ENCODE results near the gene ST3GAL4. TPM values are rescaled to one million over a fixed set of nuclear protein-coding genes. Genes with fewer than 3 reads are reported as not detected.

The ST3GAL4 gene
- polyA plus RNA-seq, 1 donor = 20.4 TPM

- Histone ChIP-seq H3K27ac (ENCODE audit: low read length) (no peak overlapping the region), H3K36me3 (ENCODE audit: control insufficient read depth, insufficient read depth, low read length) (no peaks in the 10 kb centered on the region), H3K4me3 (ENCODE audit: low read length) (no peak overlapping the region), H3K27me3 (ENCODE audit: control insufficient read depth, insufficient read depth, low read length) (peaks cover 2% of the 10 kb centered on the region), H3K9me3 (ENCODE audit: control insufficient read depth, low read depth, low read length) (no peaks in the 10 kb centered on the region), H3K4me1 (ENCODE audit: control insufficient read depth, insufficient read depth, low read length) (no peaks in the 10 kb centered on the region)
- WGBS (ENCODE audit: insufficient coverage, low lambda C conversion rate) = no CpG with 5 or more reads among the region's 16 CpGs
- DNase-seq = no peak
Observed at GRCh38 chr11:126433989-126434949, 78.8 kb downstream of the ST3GAL4 start.

- no CpG with 5 or more reads among the region's 12 CpGs for WGBS (ENCODE audit: insufficient coverage, low lambda C conversion rate)
- no peaks in the 10 kb centered on the region for H3K36me3 ChIP-seq (ENCODE audit: control insufficient read depth, insufficient read depth, low read length)
- H3K27me3 ChIP-seq (ENCODE audit: control insufficient read depth, insufficient read depth, low read length) = peaks cover 6% of the 10 kb centered on the region
- no peak overlapping the region for H3K4me3 ChIP-seq (ENCODE audit: low read length)
- H3K27ac ChIP-seq (ENCODE audit: low read length) = no peak overlapping the region
- DNase-seq = no peak
- H3K4me1 ChIP-seq (ENCODE audit: control insufficient read depth, insufficient read depth, low read length) = no peaks in the 10 kb centered on the region
- H3K9me3 ChIP-seq (ENCODE audit: control insufficient read depth, low read depth, low read length) = no peaks in the 10 kb centered on the region
Observed at GRCh38 chr11:126434950-126435335, 79.5 kb downstream of the ST3GAL4 start.

GRCh38 chr11:126436209-126436755 lies 80.8 kb downstream of the ST3GAL4 start:
- Histone ChIP-seq H3K9me3 (ENCODE audit: control insufficient read depth, low read depth, low read length) (no peaks in the 10 kb centered on the region), H3K27ac (ENCODE audit: low read length) (no peak overlapping the region), H3K36me3 (ENCODE audit: control insufficient read depth, insufficient read depth, low read length) (no peaks in the 10 kb centered on the region), H3K27me3 (ENCODE audit: control insufficient read depth, insufficient read depth, low read length) (peaks cover 18% of the 10 kb centered on the region), H3K4me3 (ENCODE audit: low read length) (no peak overlapping the region), H3K4me1 (ENCODE audit: control insufficient read depth, insufficient read depth, low read length) (no peaks in the 10 kb centered on the region)
- no CpG with 5 or more reads among the region's 7 CpGs for WGBS (ENCODE audit: insufficient coverage, low lambda C conversion rate)
- DNase-seq = no peak

- Histone ChIP-seq H3K36me3 (ENCODE audit: control insufficient read depth, insufficient read depth, low read length) (no peaks in the 10 kb centered on the region), H3K4me1 (ENCODE audit: control insufficient read depth, insufficient read depth, low read length) (no peaks in the 10 kb centered on the region), H3K27me3 (ENCODE audit: control insufficient read depth, insufficient read depth, low read length) (peaks cover 30% of the 10 kb centered on the region), H3K9me3 (ENCODE audit: control insufficient read depth, low read depth, low read length) (no peaks in the 10 kb centered on the region), H3K4me3 (ENCODE audit: low read length) (no peak overlapping the region), H3K27ac (ENCODE audit: low read length) (no peak overlapping the region)
- WGBS (ENCODE audit: insufficient coverage, low lambda C conversion rate) = no CpG with 5 or more reads among the region's 5 CpGs
- no peak for DNase-seq
Observed at GRCh38 chr11:126437731-126438130, 82.2 kb downstream of the ST3GAL4 start.

GRCh38 chr11:126438272-126438671 lies 82.8 kb downstream of the ST3GAL4 start:
- Histone ChIP-seq H3K27ac (ENCODE audit: low read length) (no peak overlapping the region), H3K4me3 (ENCODE audit: low read length) (no peak overlapping the region), H3K27me3 (ENCODE audit: control insufficient read depth, insufficient read depth, low read length) (peaks cover 35% of the 10 kb centered on the region), H3K4me1 (ENCODE audit: control insufficient read depth, insufficient read depth, low read length) (no peaks in the 10 kb centered on the region), H3K9me3 (ENCODE audit: control insufficient read depth, low read depth, low read length) (no peaks in the 10 kb centered on the region), H3K36me3 (ENCODE audit: control insufficient read depth, insufficient read depth, low read length) (no peaks in the 10 kb centered on the region)
- no CpG with 5 or more reads among the region's 9 CpGs for WGBS (ENCODE audit: insufficient coverage, low lambda C conversion rate)
- DNase-seq = no peak

GRCh38 chr11:126438691-126439090 lies 83.2 kb downstream of the ST3GAL4 start:
- 100% methylated on average over 1 of the region's 5 CpGs for WGBS (ENCODE audit: insufficient coverage, low lambda C conversion rate)
- Histone ChIP-seq H3K36me3 (ENCODE audit: control insufficient read depth, insufficient read depth, low read length) (no peaks in the 10 kb centered on the region), H3K27me3 (ENCODE audit: control insufficient read depth, insufficient read depth, low read length) (peaks cover 40% of the 10 kb centered on the region), H3K27ac (ENCODE audit: low read length) (no peak overlapping the region), H3K9me3 (ENCODE audit: control insufficient read depth, low read depth, low read length) (no peaks in the 10 kb centered on the region), H3K4me3 (ENCODE audit: low read length) (no peak overlapping the region), H3K4me1 (ENCODE audit: control insufficient read depth, insufficient read depth, low read length) (no peaks in the 10 kb centered on the region)
- no peak for DNase-seq

- no peak for DNase-seq
- Histone ChIP-seq H3K27ac (ENCODE audit: low read length) (no peak overlapping the region), H3K27me3 (ENCODE audit: control insufficient read depth, insufficient read depth, low read length) (peaks cover 43% of the 10 kb centered on the region), H3K36me3 (ENCODE audit: control insufficient read depth, insufficient read depth, low read length) (no peaks in the 10 kb centered on the region), H3K9me3 (ENCODE audit: control insufficient read depth, low read depth, low read length) (no peaks in the 10 kb centered on the region), H3K4me3 (ENCODE audit: low read length) (no peak overlapping the region), H3K4me1 (ENCODE audit: control insufficient read depth, insufficient read depth, low read length) (no peaks in the 10 kb centered on the region)
- 0% methylated on average over 1 of the region's 22 CpGs for WGBS (ENCODE audit: insufficient coverage, low lambda C conversion rate)
Observed at GRCh38 chr11:126440276-126440675, 84.8 kb downstream of the ST3GAL4 start.

- Histone ChIP-seq H3K36me3 (ENCODE audit: control insufficient read depth, insufficient read depth, low read length) (no peaks in the 10 kb centered on the region), H3K27me3 (ENCODE audit: control insufficient read depth, insufficient read depth, low read length) (peaks cover 43% of the 10 kb centered on the region), H3K9me3 (ENCODE audit: control insufficient read depth, low read depth, low read length) (no peaks in the 10 kb centered on the region), H3K27ac (ENCODE audit: low read length) (no peak overlapping the region), H3K4me3 (ENCODE audit: low read length) (no peak overlapping the region), H3K4me1 (ENCODE audit: control insufficient read depth, insufficient read depth, low read length) (no peaks in the 10 kb centered on the region)
- WGBS (ENCODE audit: insufficient coverage, low lambda C conversion rate) = no CpG with 5 or more reads among the region's 21 CpGs
- peak; percentile 57 to 58 for DNase-seq
Observed at GRCh38 chr11:126440792-126441514, 85.5 kb downstream of the ST3GAL4 start.

GRCh38 chr11:126443120-126443519 lies 87.6 kb downstream of the ST3GAL4 start:
- H3K4me3 ChIP-seq (ENCODE audit: low read length) = no peak overlapping the region
- H3K27me3 ChIP-seq (ENCODE audit: control insufficient read depth, insufficient read depth, low read length) = peaks cover 43% of the 10 kb centered on the region
- H3K4me1 ChIP-seq (ENCODE audit: control insufficient read depth, insufficient read depth, low read length) = no peaks in the 10 kb centered on the region
- H3K36me3 ChIP-seq (ENCODE audit: control insufficient read depth, insufficient read depth, low read length) = no peaks in the 10 kb centered on the region
- no peaks in the 10 kb centered on the region for H3K9me3 ChIP-seq (ENCODE audit: control insufficient read depth, low read depth, low read length)
- DNase-seq = no peak
- no CpG with 5 or more reads among the region's 13 CpGs for WGBS (ENCODE audit: insufficient coverage, low lambda C conversion rate)
- no peak overlapping the region for H3K27ac ChIP-seq (ENCODE audit: low read length)

- Histone ChIP-seq H3K4me1 (ENCODE audit: control insufficient read depth, insufficient read depth, low read length) (no peaks in the 10 kb centered on the region), H3K27ac (ENCODE audit: low read length) (no peak overlapping the region), H3K9me3 (ENCODE audit: control insufficient read depth, low read depth, low read length) (no peaks in the 10 kb centered on the region), H3K36me3 (ENCODE audit: control insufficient read depth, insufficient read depth, low read length) (no peaks in the 10 kb centered on the region), H3K4me3 (ENCODE audit: low read length) (no peak overlapping the region), H3K27me3 (ENCODE audit: control insufficient read depth, insufficient read depth, low read length) (peaks cover 41% of the 10 kb centered on the region)
- no peak for DNase-seq
- no CpG with 5 or more reads among the region's 7 CpGs for WGBS (ENCODE audit: insufficient coverage, low lambda C conversion rate)
Observed at GRCh38 chr11:126444072-126444471, 88.6 kb downstream of the ST3GAL4 start.

Data from large intestine (tissue), 3 donors.